HG03175 (cell line): Measurements from ENCODE around the gene VIM.
"Not testable (repeated sequence)": the region's sequence is repeated elsewhere in the genome, so short reads cannot be mapped to it uniquely, and the experiment has no call there.

Experiments used
- ATAC-seq: cut with Tn5 transposase; IDR thresholded peaks from one replicate; pipeline ENCODE4 v1.9.1; 2021; ENCODE audit warnings: mild to moderate bottlenecking, moderate library complexity; ENCODE audit not compliant: unreplicated experiment

VIM gene

GRCh38 chr10:17231788-17232187 is 3.7 kb downstream of the VIM start:
- no peak for ATAC-seq

DNA sequence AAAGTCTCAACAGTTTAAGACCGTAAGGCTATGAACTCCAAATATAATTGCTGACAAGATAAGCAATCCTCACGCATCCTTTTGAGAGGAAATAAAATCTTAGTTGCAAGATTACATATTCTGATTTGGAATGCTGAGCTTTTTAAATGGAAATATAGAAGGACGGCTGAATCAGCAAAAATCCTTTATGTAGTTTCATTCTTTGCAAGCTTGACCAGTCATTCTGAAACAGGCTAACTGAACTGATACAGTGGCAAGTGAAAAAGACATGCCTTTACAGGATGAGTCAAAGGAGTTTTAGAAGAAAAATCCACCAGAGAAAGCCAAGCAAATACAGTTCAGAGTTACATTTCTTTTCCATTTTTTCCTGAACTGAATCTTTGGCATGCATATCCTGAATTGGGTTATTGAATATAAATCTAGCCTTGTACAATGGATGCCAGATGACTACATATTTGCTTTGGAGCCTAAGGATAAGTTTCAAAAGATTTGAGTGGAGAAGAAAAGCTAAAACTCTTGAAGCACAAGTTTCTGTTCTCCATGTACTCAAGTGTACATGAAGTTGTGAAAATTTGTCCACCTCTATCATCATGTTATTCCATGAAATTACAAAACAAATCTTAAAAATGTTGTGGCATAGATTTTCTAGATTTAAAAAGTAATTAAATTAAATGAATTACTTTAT is 4.4 kb downstream of the VIM start:
- ATAC-seq = no peak

- no peak for ATAC-seq
These were observed 5.4 kb downstream of the VIM start for GRCh38 chr10:17233286-17233991.

GRCh38 chr10:17234431-17234945 is 6.4 kb downstream of the VIM start:
- ATAC-seq = no peak

GRCh38 chr10:17235136-17235535 is 7.1 kb downstream of the VIM start:
- no peak for ATAC-seq

DNA sequence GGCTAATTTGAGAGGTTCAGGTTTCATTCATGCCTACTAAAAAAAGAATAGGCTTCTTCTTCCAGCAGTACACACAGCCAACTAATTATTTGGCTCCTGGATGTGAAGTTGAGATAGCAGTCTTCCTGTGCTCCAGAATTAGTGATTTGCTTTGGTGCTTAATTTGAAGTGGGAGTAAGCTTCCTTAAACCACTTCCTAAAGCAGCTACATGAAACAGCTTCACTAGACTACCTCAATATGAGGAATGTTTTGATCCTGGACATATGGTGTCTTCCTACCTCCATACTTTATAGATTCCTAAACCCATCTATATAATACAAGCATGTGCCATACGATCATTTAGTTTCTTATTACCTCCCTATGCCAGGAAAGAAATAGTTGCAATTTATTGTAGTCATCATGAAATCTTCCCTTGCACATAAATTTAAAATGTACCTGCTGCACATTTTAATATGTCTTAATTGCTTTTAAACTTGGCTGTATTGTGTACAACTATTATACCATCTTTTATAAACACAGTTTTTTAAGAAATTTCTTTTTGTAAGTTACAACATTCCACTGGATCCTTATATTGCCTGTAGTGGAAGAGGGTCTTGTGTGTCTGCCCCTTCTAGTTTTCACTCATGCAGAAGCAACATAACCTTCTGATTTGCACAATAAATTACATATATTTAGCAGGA is 8.6 kb downstream of the VIM start:
- no peak for ATAC-seq

DNA sequence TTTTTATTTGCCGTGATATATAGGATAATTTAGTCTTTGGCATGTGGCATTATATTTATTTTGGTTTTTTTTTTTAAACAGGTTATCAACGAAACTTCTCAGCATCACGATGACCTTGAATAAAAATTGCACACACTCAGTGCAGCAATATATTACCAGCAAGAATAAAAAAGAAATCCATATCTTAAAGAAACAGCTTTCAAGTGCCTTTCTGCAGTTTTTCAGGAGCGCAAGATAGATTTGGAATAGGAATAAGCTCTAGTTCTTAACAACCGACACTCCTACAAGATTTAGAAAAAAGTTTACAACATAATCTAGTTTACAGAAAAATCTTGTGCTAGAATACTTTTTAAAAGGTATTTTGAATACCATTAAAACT is 9.1 kb downstream of the VIM start:
- ATAC-seq = no peak

- ATAC-seq = no peak
These were observed 9.9 kb downstream of the VIM start for GRCh38 chr10:17237915-17238444.

DNA sequence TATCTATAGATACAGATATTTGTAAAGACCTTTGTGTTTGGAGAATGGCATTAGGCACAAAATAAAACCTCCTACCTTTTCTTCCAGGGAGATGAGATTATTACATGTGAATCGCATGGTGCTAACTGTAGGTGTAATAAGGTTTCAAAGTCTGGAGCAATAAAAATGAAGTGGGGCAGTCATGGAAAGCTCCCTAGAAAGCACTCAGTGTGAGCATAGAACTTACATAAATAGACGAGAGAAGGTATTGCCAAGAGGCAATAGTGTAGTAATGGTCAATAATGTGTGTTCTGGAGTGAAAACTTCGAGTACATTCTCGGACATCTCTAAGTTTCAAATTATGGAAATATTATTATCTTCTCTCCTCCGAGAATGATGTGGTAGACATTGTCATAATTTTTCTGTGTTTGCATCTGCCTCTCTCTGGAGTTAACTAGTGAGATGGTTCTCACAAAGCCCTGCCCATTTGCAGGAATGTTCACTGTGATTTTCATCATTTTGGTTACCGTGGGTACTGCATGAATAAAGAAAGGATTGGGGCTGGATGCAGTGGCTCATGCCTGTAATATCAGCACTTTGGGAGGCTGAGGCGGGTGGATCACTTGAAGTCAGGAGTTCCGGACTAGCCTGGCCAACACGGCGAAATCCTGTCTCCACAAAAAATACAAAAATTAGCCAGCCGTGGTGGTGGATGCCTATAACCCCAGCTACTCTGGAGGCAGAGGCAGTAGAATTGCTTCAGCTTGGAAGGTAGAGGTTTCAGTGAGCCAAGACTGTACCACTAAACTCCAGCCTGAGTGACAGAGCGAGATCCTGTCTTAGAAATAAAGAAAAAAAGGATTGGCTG is 10.6 kb downstream of the VIM start:
- ATAC-seq = no peak

DNA sequence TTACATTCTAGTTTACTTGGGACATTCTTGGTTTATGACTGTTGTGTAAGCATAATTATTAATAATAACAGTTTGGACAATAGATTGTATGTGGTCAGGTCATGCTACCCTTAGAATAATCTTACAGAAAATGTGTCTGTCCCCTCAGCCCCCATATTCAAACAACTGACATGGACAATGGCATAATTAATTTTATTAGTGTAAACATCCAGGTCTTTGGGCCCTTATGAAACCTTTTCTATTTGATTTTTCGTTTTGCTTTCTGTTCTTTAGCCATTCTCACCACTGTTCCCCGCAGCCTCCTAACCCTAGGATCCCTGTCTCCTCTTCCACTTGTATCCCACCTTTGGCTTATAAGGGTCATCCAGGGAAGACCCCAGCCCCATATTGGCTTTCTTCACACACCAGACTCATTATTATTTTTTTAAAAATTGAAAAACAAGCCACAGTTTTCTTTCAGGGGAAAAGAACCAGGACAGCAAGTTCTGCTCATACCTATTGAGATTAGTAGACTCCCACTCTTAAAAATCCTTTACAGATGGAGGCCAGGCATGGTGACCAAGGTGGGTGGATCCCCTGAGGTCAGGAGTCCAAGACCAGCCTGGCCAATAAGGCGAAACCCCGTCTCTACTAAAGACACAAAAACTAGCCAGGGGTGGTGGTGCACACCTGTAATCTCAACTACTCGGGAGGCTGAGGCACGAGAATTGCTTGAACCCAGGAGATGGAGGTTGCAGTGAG is 11.5 kb downstream of the VIM start:
- no peak for ATAC-seq

GRCh38 chr10:17240096-17240495 is 12.1 kb downstream of the VIM start:
- no peak for ATAC-seq

DNA sequence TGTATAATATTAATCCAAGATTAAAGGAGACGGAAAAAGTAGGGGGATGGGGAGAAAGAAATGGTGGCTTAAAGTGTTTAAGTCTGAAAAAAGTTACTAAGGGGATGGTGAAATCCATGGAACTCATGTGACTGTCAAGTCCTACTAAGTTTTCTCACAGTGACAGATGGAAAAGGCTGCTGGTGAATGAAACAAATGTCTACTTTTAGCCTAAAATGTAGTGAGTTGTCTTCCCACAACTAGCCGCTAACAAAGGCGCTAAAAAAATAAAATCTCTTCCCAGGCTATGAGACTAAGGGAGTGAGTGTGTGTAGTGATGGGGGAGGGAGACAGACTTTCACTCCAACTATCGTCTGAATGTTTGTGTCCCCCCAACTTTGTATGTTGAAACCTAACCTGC is 12.6 kb downstream of the VIM start:
- no peak for ATAC-seq

DNA sequence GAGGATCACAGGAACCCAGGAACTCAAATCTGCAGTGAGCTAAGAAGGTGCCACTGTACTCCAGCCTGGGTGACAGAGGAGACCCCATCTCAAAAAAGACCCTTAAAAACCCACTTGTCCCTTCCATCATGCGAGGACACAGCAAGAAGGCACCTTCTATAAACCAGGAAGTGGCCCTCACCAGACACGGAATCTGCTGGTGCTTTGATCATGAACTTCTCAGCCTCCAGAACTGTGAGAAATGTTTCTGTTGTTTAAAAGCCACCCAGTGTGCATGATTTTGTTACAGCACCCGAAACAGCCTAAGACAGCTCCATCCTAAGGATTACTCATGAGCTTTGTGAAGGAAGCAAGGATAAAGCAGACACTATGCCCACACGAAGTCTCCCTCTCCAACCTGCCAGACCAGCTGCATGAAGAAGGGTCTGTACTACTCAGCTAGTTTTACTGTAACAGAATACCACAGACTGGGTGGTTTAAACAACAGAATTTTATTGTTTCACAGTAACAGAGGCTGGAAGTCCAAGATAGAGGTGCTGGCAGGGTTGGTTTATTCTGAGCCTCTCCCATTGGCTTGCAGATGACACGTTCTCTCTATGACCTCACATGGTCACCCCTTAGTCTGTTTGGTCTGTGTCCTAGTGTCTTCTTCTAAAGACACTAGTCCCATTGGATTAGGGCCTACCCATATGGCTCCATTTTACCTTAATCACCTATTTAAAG is 13.7 kb downstream of the VIM start:
- no peak for ATAC-seq

DNA sequence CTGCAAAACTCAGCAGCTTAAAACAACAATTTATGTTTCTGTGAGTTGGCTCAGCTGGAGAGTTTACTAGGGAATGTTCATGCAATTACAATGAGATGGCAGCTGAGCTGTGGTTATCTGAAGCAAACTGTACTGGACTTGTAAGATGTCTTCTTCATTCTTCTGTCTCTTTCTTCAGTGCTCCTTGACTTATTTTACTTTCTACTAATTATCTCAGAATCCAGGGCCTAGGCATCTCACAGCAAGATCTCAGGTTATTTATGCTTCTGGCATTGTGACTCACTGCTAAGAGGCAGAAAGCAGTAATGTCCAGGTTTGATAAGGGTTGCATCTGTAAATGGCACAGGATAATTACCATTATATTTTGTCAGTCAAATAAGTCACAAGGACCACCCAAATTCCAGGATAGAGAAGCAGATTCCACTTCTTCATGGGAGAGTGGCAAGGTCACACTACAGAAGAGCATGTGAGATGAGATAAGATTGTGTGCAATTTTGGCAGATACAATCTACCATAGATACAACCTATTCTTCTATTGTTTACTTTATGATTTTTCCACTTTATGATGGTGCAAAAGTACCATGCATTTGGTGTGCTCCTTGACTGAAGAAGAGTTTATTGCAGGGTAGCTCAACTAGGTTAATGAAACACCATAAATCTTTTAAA is 16.8 kb downstream of the VIM start:
- ATAC-seq = no peak

- ATAC-seq = no peak
These were observed 19.2 kb downstream of the VIM start for GRCh38 chr10:17247210-17247609.

DNA sequence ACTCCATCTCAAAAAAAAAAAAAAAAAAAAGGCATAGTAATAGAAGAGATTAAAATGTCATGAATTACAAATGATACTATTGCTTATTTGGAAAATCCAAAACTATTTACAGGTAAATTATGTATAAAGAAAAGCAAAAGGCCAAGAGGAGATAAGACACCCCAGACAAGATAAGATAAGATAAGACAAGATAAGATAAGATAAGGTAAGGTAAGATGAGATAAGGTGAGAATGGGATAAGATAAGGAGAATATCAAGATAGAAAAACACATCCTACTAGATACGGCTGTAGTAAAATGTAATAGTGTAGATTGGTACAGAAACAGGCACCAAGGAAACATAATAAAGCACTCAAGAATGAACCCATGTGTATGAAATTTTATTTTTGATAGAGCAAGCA is 20.9 kb downstream of the VIM start:
- ATAC-seq = no peak

- no peak for ATAC-seq
These were observed 21.8 kb downstream of the VIM start for GRCh38 chr10:17249820-17250219.

GRCh38 chr10:17250736-17251135 is 22.7 kb downstream of the VIM start:
- ATAC-seq = no peak

GRCh38 chr10:17254543-17255050 is 26.6 kb downstream of the VIM start:
- ATAC-seq = not testable (repeated sequence)
